OCI-LY3 (cell line): Measurements from ENCODE around the gene ATG101.

ENCODE experiments used
- H2AFZ ChIP-seq: fragments of 200-600, 300-600 bp; shearing (Covaris generic); 2 replicates; pipeline ENCODE4 v1.6.0; 2014; ENCODE audit warnings: antibody characterized with exemption, low read depth, low read length
- H3K27ac ChIP-seq: fragments of 200-600, 300-600 bp; sonication (generic); 2 replicates; pipeline ENCODE4 v1.5.1; 2014; ENCODE audit warnings: mild to moderate bottlenecking, low read length, moderate library complexity, mixed read lengths
- H3K27me3 ChIP-seq: fragments of 200-600, 300-600 bp; sonication (generic); 2 replicates; pipeline ENCODE4 v1.6.1; 2014; ENCODE audit warnings: low read depth, low read length, mixed read lengths
- H3K36me3 ChIP-seq: fragments of 200-600, 300-600 bp; sonication (generic); replicated peaks from 2 replicates; pipeline ENCODE3; 2014; ENCODE audit warnings: low read depth, low read length, mixed read lengths
- H3K4me1 ChIP-seq: fragments of 300-600, 200-600 bp; sonication (generic); 2 replicates; pipeline ENCODE4 v1.6.1; 2014; ENCODE audit warnings: low read length, mixed read lengths
- H3K4me2 ChIP-seq: fragments of 200-600, 300-600 bp; sonication (generic); 2 replicates; pipeline ENCODE4 v1.6.1; 2014; ENCODE audit warnings: low read length, mixed read lengths
- H3K4me3 ChIP-seq: fragments of 300-600, 200-600 bp; sonication (generic); 2 replicates; pipeline ENCODE4 v1.5.1; 2014; ENCODE audit warnings: antibody characterized with exemption, mild to moderate bottlenecking, low read length, moderate library complexity
- H3K79me2 ChIP-seq: fragments of 300-600, 200-600 bp; shearing (Covaris generic); 2 replicates; pipeline ENCODE4 v1.6.1; 2014; ENCODE audit warnings: mild to moderate bottlenecking, low read length, mixed read lengths
- H3K9ac ChIP-seq: fragments of 300-600, 200-600 bp; shearing (Covaris generic); 2 replicates; pipeline ENCODE4 v1.6.0; 2014; ENCODE audit warnings: mild to moderate bottlenecking, low read length, moderate library complexity
- H3K9me3 ChIP-seq: fragments of 200-600, 300-600 bp; shearing (Covaris generic); 2 replicates; pipeline ENCODE4 v1.6.1; 2014; ENCODE audit warnings: low read length, mixed read lengths; ENCODE audit not compliant: insufficient read depth
- H4K20me1 ChIP-seq: fragments of 200-600, 300-600 bp; sonication (generic); 2 replicates; pipeline ENCODE4 v1.6.1; 2016; ENCODE audit warnings: low read length, mixed read lengths; ENCODE audit not compliant: insufficient read depth
- CTCF ChIP-seq: fragments of 200-600, 300-600 bp; sonication (generic); IDR thresholded peaks from 2 replicates; pipeline ENCODE4 v1.5.1; 2014; ENCODE audit warnings: antibody characterized with exemption, low read length, low read depth
- EZH2phosphoT487 ChIP-seq: fragments of 200-600 bp; shearing (Covaris generic); IDR thresholded peaks from 2 replicates; pipeline ENCODE4 v1.6.1; 2018; ENCODE audit warnings: antibody characterized with exemption, mixed run types, low read depth

The ATG101 gene

GRCh38 chr12:52082026-52082668 is 12.4 kb downstream of the ATG101 start:
- no peaks in the 10 kb centered on the region for H4K20me1 ChIP-seq
- H3K4me3 ChIP-seq, result peak overlapping the region; percentile 20
- H3K36me3 ChIP-seq, result peaks cover 15% of the 10 kb centered on the region
- H3K9me3 ChIP-seq, result no peaks in the 10 kb centered on the region
- no peak for TF ChIP-seq CTCF
- no peak for TF ChIP-seq EZH2phosphoT487
- H3K79me2 ChIP-seq, result no peaks in the 10 kb centered on the region
- H3K27me3 ChIP-seq, result no peaks in the 10 kb centered on the region
- peaks cover 33% of the 10 kb centered on the region for H3K4me1 ChIP-seq
- H2AFZ ChIP-seq, result no peak overlapping the region
- H3K4me2 ChIP-seq, result peak overlapping the region; percentile 75
- H3K27ac ChIP-seq, result no peak overlapping the region
- no peak overlapping the region; the same call in 1 of the 2 replicates for H3K9ac ChIP-seq

DNA sequence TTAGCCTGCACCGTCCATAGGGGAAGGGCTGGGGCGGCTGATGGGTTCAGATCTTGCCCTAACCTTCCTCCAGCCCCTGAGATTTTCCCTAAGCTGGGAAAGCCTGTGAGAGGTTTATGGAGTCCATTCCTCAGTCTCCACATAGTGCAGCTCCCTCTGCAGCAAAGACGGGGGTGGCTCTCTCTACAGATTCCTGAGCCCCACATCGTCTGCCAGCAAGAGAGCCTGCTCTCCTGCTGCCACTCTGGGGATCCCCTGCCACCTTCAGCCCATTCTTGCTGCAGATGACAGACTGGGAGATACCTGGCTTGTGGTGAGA is 12.8 kb downstream of the ATG101 start:
- no peak overlapping the region for H2AFZ ChIP-seq
- H3K36me3 ChIP-seq, result peaks cover 14% of the 10 kb centered on the region
- H3K27ac ChIP-seq, result no peak overlapping the region
- H4K20me1 ChIP-seq, result no peaks in the 10 kb centered on the region
- H3K4me3 ChIP-seq, result no peak overlapping the region
- H3K27me3 ChIP-seq, result no peaks in the 10 kb centered on the region
- no peaks in the 10 kb centered on the region for H3K79me2 ChIP-seq
- no peaks in the 10 kb centered on the region for H3K9me3 ChIP-seq
- TF ChIP-seq CTCF (no peak), EZH2phosphoT487 (no peak)
- peaks cover 33% of the 10 kb centered on the region for H3K4me1 ChIP-seq
- H3K9ac ChIP-seq, result no peak overlapping the region
- no peak overlapping the region for H3K4me2 ChIP-seq

DNA sequence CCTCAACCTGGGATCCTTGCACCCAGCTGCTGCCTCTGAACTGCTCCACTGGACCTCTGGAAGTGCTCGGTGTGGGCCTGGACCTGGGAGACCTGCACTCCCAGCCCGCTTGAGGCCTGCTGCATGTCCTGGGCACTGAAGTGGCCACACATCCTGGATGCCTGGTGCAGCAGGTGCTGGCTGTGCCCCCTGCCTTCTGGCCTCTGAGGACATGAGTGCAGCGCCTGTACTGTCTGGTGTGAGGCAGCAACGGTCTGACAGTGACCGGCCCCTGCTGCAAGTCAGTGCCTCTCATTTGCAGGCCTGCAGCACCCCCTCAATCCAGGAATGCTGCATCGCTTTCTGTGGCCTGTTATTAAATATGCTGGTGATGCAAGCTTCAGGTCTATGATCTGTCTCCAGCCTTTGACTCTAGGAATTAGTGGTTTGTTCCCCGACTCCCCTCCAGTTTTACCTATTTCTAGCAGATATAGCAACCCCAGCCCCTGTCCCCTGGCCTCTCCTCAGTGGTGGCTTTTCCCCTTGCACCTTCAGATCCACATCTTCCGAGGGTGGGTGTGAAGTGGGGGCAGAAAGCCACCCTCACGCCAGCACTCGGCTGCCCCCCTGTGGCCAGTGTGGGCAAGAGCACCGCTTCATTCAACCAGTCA is 13.3 kb downstream of the ATG101 start:
- H3K27me3 ChIP-seq, result peaks cover 3% of the 10 kb centered on the region; the same call in 1 of the 2 replicates
- no peaks in the 10 kb centered on the region for H3K79me2 ChIP-seq
- H3K9ac ChIP-seq, result no peak overlapping the region
- H3K4me3 ChIP-seq, result no peak overlapping the region
- H3K9me3 ChIP-seq, result no peaks in the 10 kb centered on the region
- H3K36me3 ChIP-seq, result peaks cover 11% of the 10 kb centered on the region
- H3K4me1 ChIP-seq, result peaks cover 36% of the 10 kb centered on the region
- peak overlapping the region; percentile 42 for H3K4me2 ChIP-seq
- no peaks in the 10 kb centered on the region for H4K20me1 ChIP-seq
- no peak overlapping the region for H2AFZ ChIP-seq
- TF ChIP-seq EZH2phosphoT487, result no peak
- TF ChIP-seq CTCF, result peak; percentile 97
- 0 out of 2 replicates have a peak overlapping the region, but pooled peaks have one; percentile 3 for H3K27ac ChIP-seq

DNA sequence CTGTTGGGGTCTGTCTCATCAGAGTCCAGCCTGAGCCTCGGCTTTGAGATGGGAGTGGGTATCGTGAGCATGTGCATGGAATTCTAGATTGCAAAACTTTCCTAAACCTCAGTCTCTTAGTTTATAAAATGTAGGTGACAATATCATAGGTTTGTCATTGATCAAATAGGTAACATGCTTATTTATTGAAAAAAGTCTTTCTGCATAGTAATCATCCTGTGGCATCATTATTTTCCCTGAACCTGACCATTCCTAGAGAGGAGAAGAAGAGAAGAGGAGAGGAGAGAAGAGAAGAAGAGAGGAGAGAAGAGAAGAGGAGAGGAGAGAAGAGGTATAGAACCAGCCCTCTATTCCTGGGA is 13.8 kb downstream of the ATG101 start:
- H3K36me3 ChIP-seq, result peaks cover 8% of the 10 kb centered on the region
- TF ChIP-seq CTCF (no peak), EZH2phosphoT487 (no peak)
- no peaks in the 10 kb centered on the region for H4K20me1 ChIP-seq
- H3K27me3 ChIP-seq, result peaks cover 3% of the 10 kb centered on the region; the same call in 1 of the 2 replicates
- H3K4me3 ChIP-seq, result no peak overlapping the region
- H3K9ac ChIP-seq, result no peak overlapping the region
- H3K27ac ChIP-seq, result no peak overlapping the region
- H3K79me2 ChIP-seq, result no peaks in the 10 kb centered on the region
- H2AFZ ChIP-seq, result no peak overlapping the region
- H3K4me1 ChIP-seq, result peaks cover 41% of the 10 kb centered on the region
- H3K9me3 ChIP-seq, result no peaks in the 10 kb centered on the region
- no peak overlapping the region for H3K4me2 ChIP-seq
